SK-N-SH (cell line): ENCODE measurements around the gene SLC46A3. TPM values are rescaled to one million over a fixed set of nuclear protein-coding genes. Genes with fewer than 3 reads are reported as not detected.
A peak's percentile ranks its signal among the peaks of the same experiment; 100 is the strongest.

Experiments used
- CTCF ChIA-PET: fragments of 300-600, 350-600 bp; formaldehyde crosslinking; extraction: SDS; loops from one replicate; lab custom pipeline; 2021; lab: Yijun Ruan, JAX
- POLR2A ChIA-PET: fragments of 350-600 bp; sonication (Branson Sonifier 250); formaldehyde crosslinking; extraction: SDS; loops from one replicate; lab custom pipeline; 2020; ENCODE audit warnings: antibody characterized with exemption, inconsistent platforms; lab: Yijun Ruan, JAX
- DNase-seq: peaks from one replicate; pipeline ENCODE4 v3.0.0; 2012
- H2AFZ ChIP-seq: fragments of 200-600 bp; sonication (generic); 2 replicates; pipeline ENCODE4 v1.8.1; 2016; ENCODE audit warnings: antibody characterized with exemption, mild to moderate bottlenecking, low read depth
- H3F3A ChIP-seq: fragments of 200-600 bp; sonication (generic); replicated peaks from 2 replicates; pipeline ENCODE3; 2016; ENCODE audit warnings: antibody characterized with exemption, mild to moderate bottlenecking; ENCODE audit not compliant: insufficient read depth
- H3K27ac ChIP-seq, 2 experiments: fragments of 200-500 bp in 1 of 2; fragments of 200-600 bp in 1 of 2; sonication (Bioruptor generic) in 1 of 2; sonication (generic), shearing (Covaris generic) in 1 of 2; 2 replicates each; pipeline versions ENCODE4 v1.5.1 to v1.6.1; 2014 to 2016; ENCODE audit warnings: low read depth in 2 of 2, inconsistent platforms in 1 of 2, low read length in 1 of 2, mild to moderate bottlenecking in 1 of 2, mixed read lengths in 1 of 2
- H3K27me3 ChIP-seq: fragments of 200-600 bp; sonication (generic), shearing (Covaris generic); 2 replicates; pipeline ENCODE4 v1.6.1; 2016; ENCODE audit warnings: mixed run types; ENCODE audit not compliant: insufficient read depth
- H3K36me3 ChIP-seq, 2 experiments: fragments of 200-500 bp in 1 of 2; fragments of 200-600 bp in 1 of 2; sonication (Bioruptor generic) in 1 of 2; sonication (generic) in 1 of 2; replicated peaks in 1 of 2; 2 replicates each; pipeline versions ENCODE3 to v1.5.1; 2014 to 2016; ENCODE audit warnings: low read length in 1 of 2, mild to moderate bottlenecking in 1 of 2; ENCODE audit not compliant: insufficient read depth in 2 of 2, control insufficient read depth in 1 of 2
- H3K4me1 ChIP-seq, 2 experiments: fragments of 200-500 bp in 1 of 2; fragments of 200-600 bp in 1 of 2; sonication (Bioruptor generic) in 1 of 2; sonication (generic), shearing (Covaris generic) in 1 of 2; 2 replicates each; pipeline versions ENCODE4 v1.5.1 to v1.6.1; 2014 to 2016; ENCODE audit warnings: low read depth in 1 of 2, low read length in 1 of 2, mixed run types in 1 of 2; ENCODE audit not compliant: insufficient read depth in 2 of 2, control insufficient read depth in 1 of 2
- H3K4me2 ChIP-seq: fragments of 200-600 bp; sonication (generic), shearing (Covaris generic); 2 replicates; pipeline ENCODE4 v1.6.1; 2017; ENCODE audit warnings: mixed run types
- H3K4me3 ChIP-seq, 2 experiments: fragments of 200-500 bp in 1 of 2; fragments of 200-600 bp in 1 of 2; sonication (Bioruptor generic) in 1 of 2; sonication (generic), shearing (Covaris generic) in 1 of 2; 2 replicates each; pipeline versions ENCODE4 v1.5.1 to v1.8.1; 2014 to 2016; ENCODE audit warnings: low read depth in 2 of 2, inconsistent platforms in 1 of 2, low read length in 1 of 2, mild to moderate bottlenecking in 1 of 2, mixed read lengths in 1 of 2, moderate library complexity in 1 of 2
- H3K79me2 ChIP-seq: fragments of 200-600 bp; sonication (generic); 2 replicates; pipeline ENCODE4 v1.8.1; 2017; ENCODE audit warnings: mild to moderate bottlenecking; ENCODE audit not compliant: insufficient read depth
- H3K9ac ChIP-seq: fragments of 200-600 bp; sonication (generic); 2 replicates; pipeline ENCODE4 v1.6.1; 2017; ENCODE audit warnings: mixed run types
- H3K9me2 ChIP-seq: fragments of 200-600 bp; sonication (generic); 2 replicates; pipeline ENCODE4 v1.6.1; 2017; ENCODE audit warnings: mixed run types
- H3K9me3 ChIP-seq: fragments of 200-600 bp; sonication (generic); 2 replicates; pipeline ENCODE4 v1.6.1; 2017; ENCODE audit warnings: mixed run types, mild to moderate bottlenecking, moderate library complexity
- H4K20me1 ChIP-seq: fragments of 200-600 bp; sonication (generic); 2 replicates; pipeline ENCODE4 v1.6.1; 2017; ENCODE audit warnings: mild to moderate bottlenecking, mixed run types; ENCODE audit not compliant: insufficient read depth
- EZH2phosphoT487 ChIP-seq: fragments of 200-600 bp; sonication (generic); IDR thresholded peaks from 2 replicates; pipeline ENCODE4 v1.6.1; 2017; ENCODE audit warnings: low read depth, mixed run types, mild to moderate bottlenecking, antibody characterized with exemption, moderate library complexity, borderline replicate concordance
- FOSL2 ChIP-seq: IDR thresholded peaks from 2 replicates; pipeline ENCODE4 v1.4.0; 2012; ENCODE audit warnings: low read depth, mild to moderate bottlenecking, moderate library complexity, borderline replicate concordance
- GABPA ChIP-seq: IDR thresholded peaks from 2 replicates; pipeline ENCODE4 v1.4.0; 2012; ENCODE audit warnings: low read depth, mild to moderate bottlenecking
- GATA2 ChIP-seq: sonication (generic); formaldehyde crosslinking; IDR thresholded peaks from 2 replicates; pipeline ENCODE4 v1.5.0; 2020; ENCODE audit warnings: mild to moderate bottlenecking, missing genetic modification reagents
- JUND ChIP-seq: IDR thresholded peaks from 2 replicates; pipeline ENCODE4 v1.4.0; 2012
- MEF2A ChIP-seq: IDR thresholded peaks from 2 replicates; pipeline ENCODE4 v1.4.0; 2012; ENCODE audit warnings: low read depth, borderline replicate concordance
- RFX5 ChIP-seq: IDR thresholded peaks from 2 replicates; pipeline ENCODE4 v1.6.1; 2012; ENCODE audit warnings: mild to moderate bottlenecking, improper control_type of control experiment, low read length
- RXRA ChIP-seq: IDR thresholded peaks from 2 replicates; pipeline ENCODE4 v1.4.0; 2012; ENCODE audit warnings: low read depth, mild to moderate bottlenecking, borderline replicate concordance
- SIN3A ChIP-seq: IDR thresholded peaks from 2 replicates; pipeline ENCODE4 v1.6.1; 2012; ENCODE audit warnings: low read depth, mild to moderate bottlenecking, low read length, moderate library complexity, borderline replicate concordance
- TEAD4 ChIP-seq: IDR thresholded peaks from 2 replicates; pipeline ENCODE4 v1.4.0; 2012; ENCODE audit warnings: mild to moderate bottlenecking, borderline replicate concordance; ENCODE audit not compliant: insufficient read depth
- YY1 ChIP-seq: IDR thresholded peaks from 2 replicates; pipeline ENCODE4 v1.4.0; 2012; ENCODE audit warnings: low read depth, mild to moderate bottlenecking
- WGBS: methylation state at CpG from one replicate; pipeline ENCODE4 v1.1.6; 2017; ENCODE audit warnings: low lambda C conversion rate; 5-methylcytosine and 5-hydroxymethylcytosine counted together
- polyA plus RNA-seq, 3 experiments: library from polyadenylated mRNA; depleted of rRNA; stranded (reverse); fragments of >200 nt; gene quantifications; 2 replicates each; pipeline ENCODE4 v1.2.3, GENCODE V29; 2012
- TF ChIP-seq, protein P1 (sequence below): IDR thresholded peaks from 2 replicates; pipeline ENCODE4 v1.4.0; 2012; ENCODE audit warnings: low read depth, borderline replicate concordance
- TF ChIP-seq, protein P2 (sequence below): IDR thresholded peaks from 2 replicates; pipeline ENCODE4 v1.4.0; 2012; ENCODE audit warnings: low read depth, borderline replicate concordance
- TF ChIP-seq, protein P3 (sequence below): IDR thresholded peaks from 2 replicates; pipeline ENCODE4 v1.4.0; 2012; ENCODE audit warnings: low read depth

SLC46A3 gene
- polyA plus RNA-seq, 1 of the 3 experiments (the other 2 are of a cell fraction) = 2.0 TPM

DNA sequence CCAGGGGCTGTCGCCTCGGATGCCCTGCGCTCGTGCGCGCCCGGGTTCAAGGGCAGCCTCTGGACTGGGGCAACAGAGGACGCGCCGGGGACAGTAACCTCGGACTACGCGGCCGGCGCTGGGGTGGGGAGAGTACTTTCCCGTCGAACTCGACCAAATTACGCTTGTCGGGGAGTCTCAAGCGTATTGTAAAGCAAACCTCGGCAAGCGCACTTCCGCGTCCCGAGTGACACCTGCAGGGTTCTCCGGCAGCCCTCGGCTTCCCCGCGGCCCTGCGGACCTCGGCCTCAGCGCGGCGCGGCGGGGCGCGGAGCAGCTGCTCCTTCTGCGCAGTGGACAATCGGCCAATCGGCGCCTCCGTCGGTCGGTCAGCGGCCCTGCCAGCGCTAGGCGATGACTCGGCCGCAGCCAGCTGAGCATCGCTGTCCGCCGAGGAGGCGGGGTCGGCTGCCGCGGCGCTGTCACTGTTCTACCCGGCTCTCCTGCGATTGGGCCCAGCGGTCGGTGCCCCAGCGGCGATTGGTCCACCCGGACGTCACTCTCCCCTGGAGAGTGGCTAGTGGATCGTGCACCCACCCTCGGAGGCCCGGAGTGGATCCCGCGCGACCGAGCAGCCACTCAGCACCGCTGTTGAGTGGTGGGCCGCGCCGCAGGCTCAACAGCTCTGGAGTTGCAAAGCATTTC, at the start of gene SLC46A3 (continued):
- TF ChIP-seq, protein P1, sequence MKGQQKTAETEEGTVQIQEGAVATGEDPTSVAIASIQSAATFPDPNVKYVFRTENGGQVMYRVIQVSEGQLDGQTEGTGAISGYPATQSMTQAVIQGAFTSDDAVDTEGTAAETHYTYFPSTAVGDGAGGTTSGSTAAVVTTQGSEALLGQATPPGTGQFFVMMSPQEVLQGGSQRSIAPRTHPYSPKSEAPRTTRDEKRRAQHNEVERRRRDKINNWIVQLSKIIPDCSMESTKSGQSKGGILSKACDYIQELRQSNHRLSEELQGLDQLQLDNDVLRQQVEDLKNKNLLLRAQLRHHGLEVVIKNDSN = no peak
- TF ChIP-seq EZH2phosphoT487 (no peak), RXRA (no peak), GATA2 (CRISPR knock-in tag) (no peak), FOSL2 (no peak), SIN3A (0 out of 2 replicates have a peak, but pooled peaks have one; percentile 10), GABPA (no peak), YY1 (no peak), JUND (no peak), RFX5 (0 out of 2 replicates have a peak, but pooled peaks have one; percentile 37)
- TF ChIP-seq, protein P2, sequence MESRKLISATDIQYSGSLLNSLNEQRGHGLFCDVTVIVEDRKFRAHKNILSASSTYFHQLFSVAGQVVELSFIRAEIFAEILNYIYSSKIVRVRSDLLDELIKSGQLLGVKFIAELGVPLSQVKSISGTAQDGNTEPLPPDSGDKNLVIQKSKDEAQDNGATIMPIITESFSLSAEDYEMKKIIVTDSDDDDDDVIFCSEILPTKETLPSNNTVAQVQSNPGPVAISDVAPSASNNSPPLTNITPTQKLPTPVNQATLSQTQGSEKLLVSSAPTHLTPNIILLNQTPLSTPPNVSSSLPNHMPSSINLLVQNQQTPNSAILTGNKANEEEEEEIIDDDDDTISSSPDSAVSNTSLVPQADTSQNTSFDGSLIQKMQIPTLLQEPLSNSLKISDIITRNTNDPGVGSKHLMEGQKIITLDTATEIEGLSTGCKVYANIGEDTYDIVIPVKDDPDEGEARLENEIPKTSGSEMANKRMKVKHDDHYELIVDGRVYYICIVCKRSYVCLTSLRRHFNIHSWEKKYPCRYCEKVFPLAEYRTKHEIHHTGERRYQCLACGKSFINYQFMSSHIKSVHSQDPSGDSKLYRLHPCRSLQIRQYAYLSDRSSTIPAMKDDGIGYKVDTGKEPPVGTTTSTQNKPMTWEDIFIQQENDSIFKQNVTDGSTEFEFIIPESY = peak; percentile 81
- TF ChIP-seq, protein P3, sequence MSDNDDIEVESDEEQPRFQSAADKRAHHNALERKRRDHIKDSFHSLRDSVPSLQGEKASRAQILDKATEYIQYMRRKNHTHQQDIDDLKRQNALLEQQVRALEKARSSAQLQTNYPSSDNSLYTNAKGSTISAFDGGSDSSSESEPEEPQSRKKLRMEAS = peak; percentile 82; the same call in 1 of the 2 replicates

DNA sequence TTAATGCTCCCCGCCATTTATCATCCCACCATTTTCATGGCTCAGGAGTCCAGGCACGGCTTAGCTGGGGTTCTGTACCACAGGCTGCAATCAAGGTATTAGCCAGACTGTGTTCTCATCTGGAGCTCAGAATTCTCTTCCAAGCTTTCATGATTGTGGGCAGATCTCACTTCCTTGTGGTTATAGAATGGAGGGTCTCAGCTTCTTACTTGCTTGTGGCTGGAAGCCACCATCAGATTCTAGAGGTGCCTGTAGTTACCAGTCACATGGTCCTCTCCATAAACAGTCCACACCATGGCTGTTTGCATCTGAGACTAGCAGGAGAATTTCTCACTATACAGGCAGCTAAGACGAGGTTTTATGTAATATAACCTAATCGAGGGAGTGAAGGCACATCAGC, 45.1 kb upstream of the SLC46A3 start:
- POLR2A ChIA-PET = no interaction called here
- Histone ChIP-seq H3K27ac (no peak overlapping the region), H3K79me2 (no peaks in the 10 kb centered on the region), H3K9ac (no peak overlapping the region), H3K27me3 (no peaks in the 10 kb centered on the region), H3K36me3 (no peaks in the 10 kb centered on the region), H4K20me1 (no peaks in the 10 kb centered on the region), H3K4me2 (no peak overlapping the region), H3K4me1 (no peaks in the 10 kb centered on the region), H2AFZ (no peak overlapping the region), H3K9me3 (peaks cover under 1% of the 10 kb centered on the region; the same call in 1 of the 2 replicates), H3K9me2 (no peaks in the 10 kb centered on the region), H3F3A (no peaks in the 10 kb centered on the region), H3K4me3 (no peak overlapping the region)
- CTCF ChIA-PET = interaction anchor here (1.2 kb wide), 1 partner anchor 9 kb away, joined by 4 read pairs; no protein-coding TSS in a partner anchor
- WGBS = 2% methylated on average over 4 of the region's 4 CpGs
- no peak for DNase-seq
- TF ChIP-seq SIN3A (no peak), MEF2A (no peak), TEAD4 (no peak)
